HG03039 (cell line): ENCODE data around the gene ORAI1.
"Not testable (repeated sequence)": the region's sequence is repeated elsewhere in the genome, so short reads cannot be mapped to it uniquely, and the experiment has no call there.

Experiments used
- ATAC-seq: cut with Tn5 transposase; IDR thresholded peaks from one replicate; pipeline ENCODE4 v1.9.1; 2021; ENCODE audit warnings: mild to moderate bottlenecking, moderate library complexity; ENCODE audit not compliant: unreplicated experiment

Gene ORAI1

GRCh38 chr12:121648458-121649028, 22.2 kb downstream of the ORAI1 start:
- ATAC-seq: no peak

GRCh38 chr12:121649322-121649721, 23.0 kb downstream of the ORAI1 start:
- no peak for ATAC-seq

- no peak for ATAC-seq
Measured at GRCh38 chr12:121649819-121650353, 23.6 kb downstream of the ORAI1 start.

GRCh38 chr12:121651320-121651719, 25.0 kb downstream of the ORAI1 start:
- no peak for ATAC-seq

GRCh38 chr12:121652767-121653497, 26.6 kb downstream of the ORAI1 start:
- ATAC-seq: no peak

- ATAC-seq: no peak
Measured at GRCh38 chr12:121653999-121654398, 27.7 kb downstream of the ORAI1 start.

GRCh38 chr12:121656122-121656521, 29.8 kb downstream of the ORAI1 start:
- ATAC-seq: no peak

- no peak for ATAC-seq
Measured at GRCh38 chr12:121657305-121658008, 31.1 kb downstream of the ORAI1 start.

- ATAC-seq: not testable (repeated sequence)
Measured at GRCh38 chr12:121661353-121662105, 35.2 kb downstream of the ORAI1 start.

- no peak for ATAC-seq
Measured at GRCh38 chr12:121663610-121663929, 37.2 kb downstream of the ORAI1 start.

GRCh38 chr12:121666829-121667228, 40.5 kb downstream of the ORAI1 start:
- not testable (repeated sequence) for ATAC-seq

GRCh38 chr12:121668750-121669520, 42.6 kb downstream of the ORAI1 start:
- ATAC-seq: no peak

- ATAC-seq: no peak
Measured at GRCh38 chr12:121669521-121669900, 43.2 kb downstream of the ORAI1 start, which contains the start of gene MORN3. Gene MORN3 (minus strand): TSS chr12:121669654. CDS start chr12:121669483, 171 bp downstream.

GRCh38 chr12:121673013-121673511, 46.7 kb downstream of the ORAI1 start:
- no peak for ATAC-seq

- ATAC-seq: no peak
Measured at GRCh38 chr12:121676190-121676589, 49.9 kb downstream of the ORAI1 start.

GRCh38 chr12:121678305-121678704, 52.0 kb downstream of the ORAI1 start:
- no peak for ATAC-seq

GRCh38 chr12:121678716-121679300, 52.5 kb downstream of the ORAI1 start:
- no peak for ATAC-seq

GRCh38 chr12:121679661-121680197, 53.4 kb downstream of the ORAI1 start:
- ATAC-seq: not testable (repeated sequence)

GRCh38 chr12:121688966-121689365, 62.6 kb downstream of the ORAI1 start:
- ATAC-seq: no peak
